Transverse colon (tissue), 4 donors: ENCODE results near the gene GRAMD2B. TPM values are rescaled to one million over a fixed set of nuclear protein-coding genes. Genes with fewer than 3 reads are reported as not detected.
"Not testable (repeated sequence)": the region's sequence is repeated elsewhere in the genome, so short reads cannot be mapped to it uniquely, and the experiment has no call there.

Experiments
- DNase-seq: peaks from one replicate; pipeline ENCODE4 v3.0.0-alpha.2; 2019
- H3K27ac ChIP-seq, 4 donors: fragments of 200-600 bp; sonication (generic); 2 replicates each; pipeline ENCODE4 v1.5.1; 2016 to 2018; ENCODE audit warnings: inconsistent platforms in 4 of 4
- H3K27me3 ChIP-seq: fragments of 200-600 bp; sonication (generic); 2 replicates; pipeline ENCODE4 v1.5.1; 2017; ENCODE audit warnings: inconsistent platforms
- H3K36me3 ChIP-seq, 4 donors: fragments of 200-600 bp; sonication (generic); 2 replicates each; pipeline ENCODE4 v1.5.1; 2017 to 2019; ENCODE audit warnings: inconsistent platforms in 4 of 4
- H3K4me1 ChIP-seq, 4 donors: fragments of 200-600 bp; sonication (generic); 2 replicates each; pipeline ENCODE4 v1.5.1; 2017 to 2020; ENCODE audit warnings: inconsistent platforms in 4 of 4
- H3K4me3 ChIP-seq, 4 donors: fragments of 200-600 bp; sonication (generic); 1 replicate in 1 of 4; 2 replicates in 3 of 4; pipeline versions ENCODE4 v1.5.1 to v1.6.1; 2017 to 2019; ENCODE audit warnings: inconsistent platforms in 4 of 4
- H3K9me3 ChIP-seq, 2 donors: fragments of 200-600 bp; sonication (generic); 2 replicates each; pipeline ENCODE4 v1.5.1; 2017 to 2019; ENCODE audit warnings: inconsistent platforms in 2 of 2
- EP300 ChIP-seq: sonication (generic); formaldehyde crosslinking; IDR thresholded peaks from one replicate; pipeline ENCODE4 v1.6.1; 2017; ENCODE audit warnings: antibody characterized with exemption, low read depth
- POLR2A ChIP-seq: fragments of 450-650 bp; IDR thresholded peaks from one replicate; pipeline ENCODE4 v1.6.1; 2016; ENCODE audit warnings: antibody characterized with exemption, mild to moderate bottlenecking, moderate library complexity
- POLR2AphosphoS5 ChIP-seq, 3 donors: sonication (generic); formaldehyde crosslinking; IDR thresholded peaks; one replicate each; pipeline ENCODE4 v1.6.1; 2016; ENCODE audit warnings: antibody characterized with exemption in 3 of 3
- WGBS, 2 donors: methylation state at CpG; one replicate each; pipeline ENCODE4 v1.1.5; 2018; ENCODE audit warnings: low coverage in 1 of 2; 5-methylcytosine and 5-hydroxymethylcytosine counted together
- in situ Hi-C, 4 donors: fragments of 200-750 bp; cut with MboI; loops; one replicate each; pipeline versions ENCODE4 v1.15.0 to v1.15.1; 2017; ENCODE audit warnings: low sequenced_read_pairs in 3 of 4, low pct_ligation_motif_present in 1 of 4, low pct_unique_long_range_greater_than_20kb in 1 of 4
- intact Hi-C: fragments of 100-400 bp; cut with DNase I; formaldehyde crosslinking; loops from one replicate; pipeline ENCODE4 v1.15.1; 2023; ENCODE audit warnings: low total_unique reads
- total RNA-seq, 4 donors: library from RNA; depleted of rRNA; stranded (reverse); fragments of >200 nt; gene quantifications; one replicate each; pipeline ENCODE4 v1.1.0, GENCODE V29; 2016
- TF ChIP-seq, protein P1 (sequence below), 5 experiments: fragments of 200-600 bp in 3 of 5; fragments of 450-650 bp in 2 of 5; sonication (generic) in 3 of 5; IDR thresholded peaks; 1 replicate in 2 of 5; 2 replicates in 3 of 5; pipeline ENCODE4 v1.5.1; 2016 to 2017; ENCODE audit warnings: antibody characterized with exemption in 5 of 5, inconsistent platforms in 3 of 5, mild to moderate bottlenecking in 2 of 5, moderate library complexity in 1 of 5

The GRAMD2B gene, protein sequence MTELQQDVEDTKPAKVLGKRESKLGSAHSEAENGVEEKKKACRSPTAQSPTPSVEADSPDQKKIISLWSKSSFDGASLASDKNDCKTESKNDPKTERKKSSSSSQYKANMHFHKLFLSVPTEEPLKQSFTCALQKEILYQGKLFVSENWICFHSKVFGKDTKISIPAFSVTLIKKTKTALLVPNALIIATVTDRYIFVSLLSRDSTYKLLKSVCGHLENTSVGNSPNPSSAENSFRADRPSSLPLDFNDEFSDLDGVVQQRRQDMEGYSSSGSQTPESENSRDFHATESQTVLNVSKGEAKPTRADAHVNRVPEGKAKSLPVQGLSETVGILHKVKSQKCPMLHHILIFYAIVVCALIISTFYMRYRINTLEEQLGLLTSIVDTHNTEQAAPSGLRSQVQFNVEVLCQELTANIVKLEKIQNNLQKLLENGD
- 100 to 1,000 TPM in 3 of 4 donors, 10 to 100 TPM in 1; 93.9 to 191 (median 161) TPM for total RNA-seq

DNA sequence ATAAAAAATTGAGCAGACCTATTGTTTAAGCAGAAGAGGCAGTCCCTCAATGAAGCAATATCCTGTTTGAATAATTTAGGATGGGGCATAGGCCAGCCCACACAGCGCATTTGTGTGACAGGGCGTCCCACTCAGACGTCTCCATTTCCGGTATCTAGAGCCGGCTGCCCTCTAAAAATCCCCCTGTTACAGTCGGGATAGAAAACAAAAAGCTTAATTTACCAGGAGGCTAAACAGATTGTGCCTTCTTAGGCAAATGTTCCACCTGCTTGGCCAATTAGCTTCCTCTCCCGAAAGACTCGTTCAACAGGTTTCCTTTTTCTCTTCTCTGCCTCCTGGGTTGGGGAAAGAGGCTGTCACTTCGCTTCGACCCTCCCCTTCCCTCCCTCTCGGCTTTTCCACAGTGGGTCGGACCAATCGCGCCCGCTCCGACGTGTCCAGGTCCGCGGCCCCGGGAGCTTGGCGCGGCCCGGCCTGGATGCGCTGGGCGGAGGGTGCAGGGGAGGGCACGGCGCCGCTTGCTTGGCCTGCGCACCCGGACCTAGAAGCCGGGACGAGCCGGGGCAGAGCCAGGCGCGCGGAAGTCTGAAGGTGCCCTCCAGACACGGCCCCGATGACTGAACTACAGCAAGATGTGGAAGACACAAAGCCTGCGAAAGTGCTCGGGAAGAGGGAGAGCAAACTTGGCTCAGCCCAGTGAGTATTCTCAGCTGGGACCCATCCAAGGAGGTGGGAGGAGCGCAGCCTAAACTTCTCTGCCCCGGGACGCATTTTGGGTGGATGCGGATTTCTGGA, at the start of gene GRAMD2B:
TSS of gene GRAMD2B (plus strand) at position 416 of the 795 bp plus-strand sequence. CDS start at position 614, 198 bp downstream.
- Histone ChIP-seq H3K9me3 (no peaks in the 10 kb centered on the region), H3K36me3 (peaks cover 0 to 5% (median 0%) of the 10 kb centered on the region in 4 donors), H3K27me3 (no peaks in the 10 kb centered on the region), H3K4me3 (peak within 1 kb of the TSS; percentile 9 to 58 (median 52)), H3K4me1 (peaks cover 7 to 31% (median 11%) of the 10 kb centered on the region in 4 donors), H3K27ac (peak within 1 kb of the TSS; percentile 84 to 93 (median 89))
- 0% methylated on average over 4 to 44 of the region's 44 CpGs for WGBS, 2 donors
- peak; percentile 87 to 90 (median 88) for TF ChIP-seq POLR2AphosphoS5 (IDR thresholded peaks at IDR 0.05)
- peak; percentile 75 for TF ChIP-seq POLR2A
- no peak for TF ChIP-seq EP300
- TF ChIP-seq, protein P1, sequence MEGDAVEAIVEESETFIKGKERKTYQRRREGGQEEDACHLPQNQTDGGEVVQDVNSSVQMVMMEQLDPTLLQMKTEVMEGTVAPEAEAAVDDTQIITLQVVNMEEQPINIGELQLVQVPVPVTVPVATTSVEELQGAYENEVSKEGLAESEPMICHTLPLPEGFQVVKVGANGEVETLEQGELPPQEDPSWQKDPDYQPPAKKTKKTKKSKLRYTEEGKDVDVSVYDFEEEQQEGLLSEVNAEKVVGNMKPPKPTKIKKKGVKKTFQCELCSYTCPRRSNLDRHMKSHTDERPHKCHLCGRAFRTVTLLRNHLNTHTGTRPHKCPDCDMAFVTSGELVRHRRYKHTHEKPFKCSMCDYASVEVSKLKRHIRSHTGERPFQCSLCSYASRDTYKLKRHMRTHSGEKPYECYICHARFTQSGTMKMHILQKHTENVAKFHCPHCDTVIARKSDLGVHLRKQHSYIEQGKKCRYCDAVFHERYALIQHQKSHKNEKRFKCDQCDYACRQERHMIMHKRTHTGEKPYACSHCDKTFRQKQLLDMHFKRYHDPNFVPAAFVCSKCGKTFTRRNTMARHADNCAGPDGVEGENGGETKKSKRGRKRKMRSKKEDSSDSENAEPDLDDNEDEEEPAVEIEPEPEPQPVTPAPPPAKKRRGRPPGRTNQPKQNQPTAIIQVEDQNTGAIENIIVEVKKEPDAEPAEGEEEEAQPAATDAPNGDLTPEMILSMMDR (IDR thresholded peaks at IDR 0.05): no peak
- in situ Hi-C loops (no loop called here), intact Hi-C loops (no loop called here)
- peak; percentile 86 for DNase-seq

DNA sequence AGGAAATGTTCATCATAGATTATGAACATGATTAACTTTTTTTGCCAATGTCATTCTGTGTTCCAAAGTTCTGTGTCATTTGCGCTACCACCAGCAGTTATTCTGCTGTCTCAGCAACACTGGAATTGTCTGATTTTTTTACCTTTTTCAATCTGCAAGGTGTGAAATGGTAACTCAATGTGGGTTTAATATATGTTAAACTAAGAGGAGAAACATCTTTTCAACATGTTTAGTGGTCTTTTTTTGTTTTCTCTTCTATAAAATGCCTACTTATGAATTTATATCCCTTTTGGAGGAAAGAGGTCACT, 49.1 kb upstream of the GRAMD2B start:
- H3K27me3 ChIP-seq: no peaks in the 10 kb centered on the region
- peak overlapping the region in 1 of 4 donors; percentile 55 for H3K4me3 ChIP-seq
- H3K36me3 ChIP-seq: no peaks in the 10 kb centered on the region
- WGBS, 2 donors: 60 to 69% methylated on average over 1 of the region's 1 CpG
- H3K27ac ChIP-seq: peak overlapping the region; percentile 14 to 84 (median 50)
- H3K9me3 ChIP-seq: no peaks in the 10 kb centered on the region
- in situ Hi-C loops: no loop called here
- H3K4me1 ChIP-seq: peaks cover 14 to 34% (median 21%) of the 10 kb centered on the region in 4 donors
- TF ChIP-seq EP300 (no peak), POLR2AphosphoS5 (IDR thresholded peaks at IDR 0.05) (no peak), POLR2A (no peak)
- TF ChIP-seq, protein P1 (IDR thresholded peaks at IDR 0.05): no peak
- intact Hi-C loops: no loop called here
- DNase-seq: no peak

DNA sequence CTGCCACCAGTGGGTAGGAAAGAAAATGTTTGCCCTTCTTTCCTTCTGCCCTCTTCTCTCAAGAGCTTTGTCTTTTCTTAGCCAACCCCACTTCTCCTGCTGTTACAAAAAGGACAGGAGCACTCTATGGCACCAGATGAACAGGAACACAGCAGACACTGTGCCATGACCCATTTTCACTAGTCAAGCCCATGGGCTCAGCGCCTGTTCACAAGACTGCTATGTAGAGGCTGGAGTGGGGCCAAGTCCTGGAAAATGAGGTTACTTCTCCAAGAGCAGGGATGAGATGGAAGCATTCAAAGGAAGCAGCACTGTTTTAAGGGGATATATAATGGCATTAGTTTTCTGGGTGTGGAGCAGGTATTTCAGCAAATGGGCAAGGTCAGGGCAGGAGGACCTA, 46.8 kb upstream of the GRAMD2B start:
- WGBS, 2 donors: 70 to 86% methylated on average over 1 of the region's 1 CpG
- no peaks in the 10 kb centered on the region for H3K36me3 ChIP-seq
- intact Hi-C loops (no loop called here), in situ Hi-C loops (no loop called here)
- H3K27me3 ChIP-seq: no peaks in the 10 kb centered on the region
- TF ChIP-seq, protein P1 (IDR thresholded peaks at IDR 0.05): no peak
- no peak for TF ChIP-seq POLR2AphosphoS5 (IDR thresholded peaks at IDR 0.05)
- TF ChIP-seq EP300: no peak
- TF ChIP-seq POLR2A: no peak
- no peak overlapping the region for H3K4me3 ChIP-seq
- H3K4me1 ChIP-seq: peaks cover 0 to 17% (median 7%) of the 10 kb centered on the region in 4 donors
- no peak for DNase-seq
- H3K27ac ChIP-seq: no peak overlapping the region
- H3K9me3 ChIP-seq: peaks cover under 1 to 3% of the 10 kb centered on the region in 2 donors

DNA sequence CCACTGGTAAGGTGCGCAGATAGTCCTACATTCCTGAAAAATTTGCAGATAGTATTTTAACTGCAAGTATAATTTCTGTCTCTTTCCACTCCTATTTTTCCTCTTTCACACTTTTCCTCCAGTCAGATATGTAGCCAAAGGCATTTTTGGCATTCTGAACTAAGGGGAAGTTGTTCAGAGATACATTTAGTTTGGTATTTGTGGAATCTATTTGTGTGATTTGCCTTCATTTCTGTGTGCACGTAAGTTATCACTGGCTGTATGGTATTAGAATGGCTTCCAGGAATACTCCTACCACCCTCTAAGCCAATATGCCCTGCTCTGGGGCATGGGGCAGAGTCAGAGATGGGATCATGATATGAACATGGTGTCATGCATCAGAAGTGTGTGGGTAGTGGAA, 45.8 kb upstream of the GRAMD2B start:
- 85 to 86% methylated on average over 2 of the region's 2 CpGs for WGBS, 2 donors
- DNase-seq: no peak
- Histone ChIP-seq H3K4me3 (no peak overlapping the region), H3K9me3 (peaks cover 3 to 7% of the 10 kb centered on the region in 2 donors), H3K36me3 (no peaks in the 10 kb centered on the region), H3K27ac (no peak overlapping the region), H3K4me1 (peaks cover 0 to 18% (median 8%) of the 10 kb centered on the region in 4 donors), H3K27me3 (no peaks in the 10 kb centered on the region)
- in situ Hi-C loops (no loop called here), intact Hi-C loops (no loop called here)
- TF ChIP-seq POLR2AphosphoS5 (IDR thresholded peaks at IDR 0.05) (no peak), EP300 (no peak), POLR2A (no peak)
- TF ChIP-seq, protein P1 (IDR thresholded peaks at IDR 0.05): no peak

DNA sequence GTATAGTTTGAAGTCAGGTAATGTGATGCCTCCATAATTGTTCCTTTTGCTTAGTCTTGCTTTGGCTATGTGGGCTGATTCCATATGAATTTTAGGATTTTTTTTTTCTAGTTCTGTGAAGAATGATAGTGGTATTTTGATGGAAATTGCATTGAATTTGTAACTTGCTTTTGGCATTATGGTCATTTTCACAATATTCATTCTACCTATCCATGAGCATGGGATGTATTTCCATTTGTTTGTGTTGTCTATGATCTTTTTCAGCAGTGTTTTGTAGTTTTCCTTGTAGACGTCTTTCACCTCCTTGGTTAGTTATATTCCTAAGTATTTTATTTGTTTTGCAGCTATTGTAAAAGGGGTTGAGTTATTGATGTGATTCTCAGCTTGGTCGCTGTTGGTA, 42.9 kb upstream of the GRAMD2B start:
- WGBS, 2 donors: 90 to 92% methylated on average over 2 of the region's 2 CpGs
- intact Hi-C loops, H3K27me3 ChIP-seq: not testable (repeated sequence)

More for the DNA sequence above, 42.9 kb upstream of the GRAMD2B start:
- H3K36me3 ChIP-seq, DNase-seq, in situ Hi-C loops, H3K27ac ChIP-seq, H3K9me3 ChIP-seq, H3K4me3 ChIP-seq: not testable (repeated sequence)
- H3K4me1 ChIP-seq: peaks cover 25 to 41% (median 26%) of the 10 kb centered on the region in 4 donors
